ENCODE data around the gene RFWD3. TPM values are rescaled to one million over a fixed set of nuclear protein-coding genes. Genes with fewer than 3 reads are reported as not detected.
A peak's percentile ranks its signal among the peaks of the same experiment; 100 is the strongest.

The RFWD3 gene
- total RNA-seq, 1 donor: 18.8 TPM

- Histone ChIP-seq H3K27ac (ENCODE audit: low read depth, low read length) (no peak overlapping the region), H3K9me3 (ENCODE audit: low read depth, low read length) (no peaks in the 10 kb centered on the region), H3K27me3 (ENCODE audit: insufficient read depth, low read length) (no peaks in the 10 kb centered on the region), H2AFZ (ENCODE audit: low read length) (no peak overlapping the region), H3K4me3 (ENCODE audit: insufficient read depth, low read length) (no peak overlapping the region), H3K4me1 (ENCODE audit: insufficient read depth, low read length) (peaks cover 6% of the 10 kb centered on the region), H3K4me2 (ENCODE audit: insufficient read depth, low read length) (no peak overlapping the region), H3K36me3 (ENCODE audit: insufficient read depth, low read length) (peaks cover 42% of the 10 kb centered on the region), H4K20me1 (ENCODE audit: insufficient read depth, low read length) (no peaks in the 10 kb centered on the region), H3K79me2 (ENCODE audit: insufficient read depth, low read length) (peaks cover 72% of the 10 kb centered on the region)
- no peak for TF ChIP-seq CTCF (IDR thresholded peaks at IDR 0.05; ENCODE audit: extremely low read depth, low read depth, low read length)
- DNase-seq (ENCODE audit: insufficient read length, low spot score, missing footprints): no peak
Observed at GRCh38 chr16:74652249-74652648, 14.4 kb downstream of the RFWD3 start.

GRCh38 chr16:74651841-74652240 lies 14.8 kb downstream of the RFWD3 start:
- Histone ChIP-seq H3K4me2 (ENCODE audit: insufficient read depth, low read length) (no peak overlapping the region), H3K4me3 (ENCODE audit: insufficient read depth, low read length) (no peak overlapping the region), H4K20me1 (ENCODE audit: insufficient read depth, low read length) (no peaks in the 10 kb centered on the region), H3K27ac (ENCODE audit: low read depth, low read length) (no peak overlapping the region), H3K79me2 (ENCODE audit: insufficient read depth, low read length) (peaks cover 68% of the 10 kb centered on the region), H3K9me3 (ENCODE audit: low read depth, low read length) (no peaks in the 10 kb centered on the region), H2AFZ (ENCODE audit: low read length) (no peak overlapping the region), H3K4me1 (ENCODE audit: insufficient read depth, low read length) (peaks cover 10% of the 10 kb centered on the region), H3K27me3 (ENCODE audit: insufficient read depth, low read length) (no peaks in the 10 kb centered on the region), H3K36me3 (ENCODE audit: insufficient read depth, low read length) (peaks cover 42% of the 10 kb centered on the region)
- no peak for TF ChIP-seq CTCF (IDR thresholded peaks at IDR 0.05; ENCODE audit: extremely low read depth, low read depth, low read length)
- DNase-seq (ENCODE audit: insufficient read length, low spot score, missing footprints): no peak

DNA sequence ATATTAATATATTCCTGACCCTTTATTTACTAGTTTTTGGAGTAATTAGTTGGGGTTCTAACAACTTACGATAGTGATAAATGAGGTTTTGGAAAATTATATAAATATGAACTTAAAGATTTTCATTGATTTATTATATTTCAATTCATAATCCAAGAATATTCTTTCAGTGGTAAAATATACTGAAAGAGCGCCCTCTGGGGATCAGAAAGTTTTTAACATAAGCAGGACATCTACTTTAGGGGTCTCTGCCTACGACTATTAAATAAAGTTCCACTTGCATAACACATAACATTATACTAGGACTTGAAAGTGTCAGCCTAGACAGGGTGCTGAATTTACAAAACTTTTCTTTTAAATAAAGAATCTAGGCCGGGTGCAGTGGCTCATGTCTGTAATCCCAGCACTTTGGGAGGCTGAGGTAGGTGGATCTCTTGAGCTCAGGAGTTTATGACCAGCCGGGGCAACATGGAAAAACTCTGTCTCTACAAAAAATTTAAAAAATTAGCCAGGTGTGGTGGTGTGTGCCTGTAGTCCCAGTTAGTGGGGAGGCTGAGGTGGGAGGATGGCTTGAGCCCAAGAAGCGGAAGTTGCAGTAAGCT lies 15.6 kb downstream of the RFWD3 start:
- no peaks in the 10 kb centered on the region for H3K27me3 ChIP-seq (ENCODE audit: insufficient read depth, low read length)
- H3K9me3 ChIP-seq (ENCODE audit: low read depth, low read length): no peaks in the 10 kb centered on the region
- H3K27ac ChIP-seq (ENCODE audit: low read depth, low read length): no peak overlapping the region
- H3K36me3 ChIP-seq (ENCODE audit: insufficient read depth, low read length): peaks cover 42% of the 10 kb centered on the region
- TF ChIP-seq CTCF (IDR thresholded peaks at IDR 0.05; ENCODE audit: extremely low read depth, low read depth, low read length): peak; percentile 61
- no peak overlapping the region for H3K4me2 ChIP-seq (ENCODE audit: insufficient read depth, low read length)
- H3K79me2 ChIP-seq (ENCODE audit: insufficient read depth, low read length): peaks cover 66% of the 10 kb centered on the region
- no peak for DNase-seq (ENCODE audit: insufficient read length, low spot score, missing footprints)
- H3K4me3 ChIP-seq (ENCODE audit: insufficient read depth, low read length): no peak overlapping the region
- H3K4me1 ChIP-seq (ENCODE audit: insufficient read depth, low read length): peaks cover 13% of the 10 kb centered on the region
- H2AFZ ChIP-seq (ENCODE audit: low read length): no peak overlapping the region
- no peaks in the 10 kb centered on the region for H4K20me1 ChIP-seq (ENCODE audit: insufficient read depth, low read length)

- no peak overlapping the region for H3K4me3 ChIP-seq (ENCODE audit: insufficient read depth, low read length)
- no peak overlapping the region for H3K4me2 ChIP-seq (ENCODE audit: insufficient read depth, low read length)
- no peak overlapping the region for H2AFZ ChIP-seq (ENCODE audit: low read length)
- H3K4me1 ChIP-seq (ENCODE audit: insufficient read depth, low read length): peaks cover 13% of the 10 kb centered on the region
- H3K79me2 ChIP-seq (ENCODE audit: insufficient read depth, low read length): peaks cover 61% of the 10 kb centered on the region
- H3K27ac ChIP-seq (ENCODE audit: low read depth, low read length): no peak overlapping the region
- no peaks in the 10 kb centered on the region for H4K20me1 ChIP-seq (ENCODE audit: insufficient read depth, low read length)
- peaks cover 47% of the 10 kb centered on the region for H3K36me3 ChIP-seq (ENCODE audit: insufficient read depth, low read length)
- no peak for TF ChIP-seq CTCF (IDR thresholded peaks at IDR 0.05; ENCODE audit: extremely low read depth, low read depth, low read length)
- no peaks in the 10 kb centered on the region for H3K9me3 ChIP-seq (ENCODE audit: low read depth, low read length)
- no peaks in the 10 kb centered on the region for H3K27me3 ChIP-seq (ENCODE audit: insufficient read depth, low read length)
- DNase-seq (ENCODE audit: insufficient read length, low spot score, missing footprints): no peak
Observed at GRCh38 chr16:74649839-74650504, 16.7 kb downstream of the RFWD3 start.

All from osteoblast (primary cell).